Activated T-helper 1 cell treated with Interleukin-2 at 50 U/mL for 16 hours (primary cell): Measurements from ENCODE around the gene MYMX.

ENCODE experiments used
- DNase-seq: peaks from one replicate; pipeline ENCODE4 v3.0.0-alpha.2; 2020; ENCODE audit warnings: low read depth

Gene MYMX

DNA sequence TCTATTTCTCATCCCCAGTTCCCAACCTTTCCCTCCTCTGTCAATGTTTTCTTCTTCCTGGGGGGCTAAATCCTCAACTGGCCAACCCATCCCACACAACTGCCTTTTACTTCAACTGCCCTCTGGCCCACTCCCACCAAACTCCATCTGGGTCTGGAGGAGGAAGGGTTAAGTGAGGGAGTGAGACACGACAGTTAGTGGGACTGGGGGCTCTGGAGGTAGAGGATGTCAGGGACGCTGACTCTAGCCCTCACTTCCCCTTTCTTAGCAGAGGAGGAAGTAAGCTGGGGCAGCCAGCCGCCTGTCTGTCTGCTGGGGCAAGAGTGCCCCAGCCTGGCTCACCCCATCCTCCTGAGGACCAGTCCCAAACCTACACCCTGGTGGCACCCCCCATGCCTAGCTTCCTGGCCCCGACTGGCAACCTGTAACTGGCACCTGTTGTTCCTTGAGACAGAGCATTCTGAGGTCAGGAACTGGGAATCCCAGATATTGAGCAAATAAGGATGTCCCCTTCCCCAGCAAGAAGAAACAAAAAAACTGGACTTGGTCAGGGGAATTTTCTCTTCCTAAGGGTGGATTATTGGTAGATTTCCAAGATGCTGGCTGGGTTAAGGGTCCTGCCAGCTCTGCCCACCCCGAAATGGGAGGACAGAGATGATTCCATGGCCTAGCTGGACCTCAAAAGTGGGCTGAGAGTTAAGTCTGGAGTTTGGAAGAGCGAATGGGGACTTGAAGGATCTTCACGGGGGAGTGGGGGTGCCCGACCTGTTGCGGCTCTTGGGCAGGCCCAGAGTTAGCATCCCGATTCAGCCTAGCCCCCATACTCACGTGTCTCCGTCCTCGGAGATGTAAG is 47.7 kb downstream of the MYMX start:
- no peak for DNase-seq

DNA sequence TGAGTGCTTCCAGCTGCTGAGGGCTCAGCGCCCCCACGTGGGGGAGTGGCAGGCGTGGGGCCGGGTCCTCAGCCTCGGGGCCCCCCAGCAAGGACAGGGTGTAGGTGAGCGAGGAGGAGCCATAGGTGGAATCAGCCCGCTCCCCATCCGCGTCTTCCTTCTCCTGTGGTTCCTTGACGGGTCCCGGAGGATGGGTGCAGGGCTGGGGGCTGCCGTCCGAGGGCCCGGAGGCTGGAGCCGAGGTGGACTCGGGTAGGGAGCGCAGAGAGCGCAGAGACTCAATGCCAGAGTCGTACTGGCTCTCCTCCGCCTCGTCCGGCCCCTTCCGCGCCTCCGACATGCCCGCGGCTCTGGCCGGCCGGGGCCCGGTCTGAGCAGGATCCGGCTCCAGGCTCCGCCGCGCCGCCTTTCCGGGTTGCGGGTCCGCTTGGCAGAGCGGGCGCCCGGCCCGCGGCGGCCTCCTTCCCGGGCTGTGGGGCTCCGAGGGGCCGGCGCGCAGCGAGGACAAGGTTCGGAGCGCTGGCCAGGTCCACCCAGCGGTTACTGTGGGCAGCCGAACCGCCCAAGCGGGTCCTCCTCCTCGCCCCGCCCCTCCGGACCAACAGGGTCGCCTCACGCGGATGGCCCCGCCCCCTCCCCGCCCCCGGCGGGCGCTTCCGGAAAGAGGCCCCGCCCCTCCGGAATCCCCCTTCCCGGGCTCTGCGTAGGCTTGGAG is 48.4 kb downstream of the MYMX start, which contains the start of gene NFKBIE:
NFKBIE (minus strand) TSS at position 545 of the 715 bp plus-strand sequence; CDS start at position 340, 205 bp downstream.
- peak; percentile 90 for DNase-seq

GRCh38 chr6:44265722-44266233 is 49.1 kb downstream of the MYMX start:
- no peak for DNase-seq

- no peak for DNase-seq
These were observed 49.6 kb downstream of the MYMX start for GRCh38 chr6:44266347-44266746.

- DNase-seq = no peak
These were observed 50.5 kb downstream of the MYMX start for GRCh38 chr6:44267252-44267651.
